Thyroid gland (tissue), 4 donors: ENCODE measurements around the gene FGF22. TPM values are rescaled to one million over a fixed set of nuclear protein-coding genes. Genes with fewer than 3 reads are reported as not detected.

Experiments
- DNase-seq, 2 donors: peaks; one replicate each; pipeline ENCODE4 v3.0.0-alpha.2; 2019
- H3K27ac ChIP-seq, 3 donors: fragments of 200-600 bp; sonication (generic); 1 replicate in 2 of 3; 2 replicates in 1 of 3; pipeline ENCODE4 v1.5.1; 2016 to 2019; ENCODE audit warnings: mild to moderate bottlenecking in 1 of 3, moderate library complexity in 1 of 3
- H3K27me3 ChIP-seq: fragments of 200-600 bp; sonication (generic); one replicate; pipeline ENCODE4 v1.5.1; 2019
- H3K36me3 ChIP-seq, 2 donors: fragments of 200-600 bp; sonication (generic); one replicate each; pipeline ENCODE4 v1.5.1; 2016 to 2019
- H3K4me1 ChIP-seq, 2 donors: fragments of 200-600 bp; sonication (generic); one replicate each; pipeline ENCODE4 v1.5.1; 2017 to 2019
- H3K4me3 ChIP-seq, 3 donors: fragments of 200-600 bp; sonication (generic); replicated peaks in 1 of 3; 1 replicate in 2 of 3; 2 replicates in 1 of 3; pipeline ENCODE4 v1.5.1; 2016; ENCODE audit warnings: mild to moderate bottlenecking in 1 of 3
- H3K9me3 ChIP-seq: fragments of 200-600 bp; sonication (generic); one replicate; pipeline ENCODE4 v1.5.1; 2017
- CTCF ChIP-seq, 6 experiments: fragments of 200-600 bp in 3 of 6; fragments of 450-650 bp in 3 of 6; sonication (generic) in 3 of 6; IDR thresholded peaks; one replicate each; pipeline ENCODE4 v1.5.1; 2016 to 2019; ENCODE audit warnings: antibody characterized with exemption in 6 of 6, mild to moderate bottlenecking in 2 of 6, inconsistent platforms in 1 of 6, moderate library complexity in 1 of 6
- POLR2A ChIP-seq, 2 donors: fragments of 450-650 bp; IDR thresholded peaks; one replicate each; pipeline ENCODE4 v1.6.1; 2017; ENCODE audit warnings: antibody characterized with exemption in 2 of 2, mild to moderate bottlenecking in 2 of 2, moderate library complexity in 1 of 2
- WGBS, 2 donors: methylation state at CpG; one replicate each; pipeline ENCODE4 v1.1.5; 2017; 5-methylcytosine and 5-hydroxymethylcytosine counted together
- intact Hi-C: fragments of 100-400 bp; cut with DNase I; formaldehyde crosslinking; loops from one replicate; pipeline ENCODE4 v1.15.1; 2023
- total RNA-seq, 4 donors: library from RNA; depleted of rRNA; stranded (reverse); fragments of >200 nt; gene quantifications; one replicate each; pipeline ENCODE4 v1.2.3, GENCODE V29; 2016

Gene FGF22
- total RNA-seq, 4 donors from 2014 or later, result not detected

GRCh38 chr19:682678-683320 is 43.1 kb downstream of the FGF22 start:
- no peaks in the 10 kb centered on the region for H3K9me3 ChIP-seq
- no peak for DNase-seq
- no peak overlapping the region for H3K27ac ChIP-seq
- no peaks in the 10 kb centered on the region for H3K36me3 ChIP-seq
- WGBS, 2 donors, result 79 to 87% methylated on average over 13 of the region's 25 CpGs
- no peak for TF ChIP-seq CTCF (IDR thresholded peaks at IDR 0.05)
- no peak for TF ChIP-seq POLR2A (IDR thresholded peaks at IDR 0.05)
- intact Hi-C loops, result no loop called here
- no peak overlapping the region for H3K4me3 ChIP-seq
- H3K27me3 ChIP-seq, result no peaks in the 10 kb centered on the region
- H3K4me1 ChIP-seq, result peaks cover 10 to 17% of the 10 kb centered on the region in 2 donors

GRCh38 chr19:685454-685931 is 45.8 kb downstream of the FGF22 start:
- peaks cover 0 to 5% of the 10 kb centered on the region in 2 donors for H3K4me1 ChIP-seq
- TF ChIP-seq CTCF (IDR thresholded peaks at IDR 0.05), result no peak
- no peak for TF ChIP-seq POLR2A (IDR thresholded peaks at IDR 0.05)
- no peak for DNase-seq

GRCh38 chr19:686589-687297 is 47.1 kb downstream of the FGF22 start:
- WGBS, 2 donors, result 75 to 86% methylated on average over 8 to 14 of the region's 17 CpGs
- H3K27ac ChIP-seq, result no peak overlapping the region
- TF ChIP-seq POLR2A (IDR thresholded peaks at IDR 0.05) (no peak), CTCF (IDR thresholded peaks at IDR 0.05) (no peak)
- no peaks in the 10 kb centered on the region for H3K36me3 ChIP-seq
- DNase-seq, result no peak
- H3K9me3 ChIP-seq, result no peaks in the 10 kb centered on the region
- H3K4me3 ChIP-seq, result no peak overlapping the region
- no peaks in the 10 kb centered on the region for H3K27me3 ChIP-seq
- H3K4me1 ChIP-seq, result no peaks in the 10 kb centered on the region
- intact Hi-C loops, result no loop called here

More at GRCh38 chr19:685454-685931, 45.8 kb downstream of the FGF22 start:
- H3K9me3 ChIP-seq, result no peaks in the 10 kb centered on the region
- H3K4me3 ChIP-seq, result no peak overlapping the region
- intact Hi-C loops, result no loop called here
- WGBS, 2 donors, result 84 to 86% methylated on average over 18 to 29 of the region's 31 CpGs
- H3K36me3 ChIP-seq, result no peaks in the 10 kb centered on the region
- no peak overlapping the region for H3K27ac ChIP-seq
- no peaks in the 10 kb centered on the region for H3K27me3 ChIP-seq

GRCh38 chr19:687569-688166 is 48.0 kb downstream of the FGF22 start:
- Histone ChIP-seq H3K27me3 (no peaks in the 10 kb centered on the region), H3K4me1 (no peaks in the 10 kb centered on the region), H3K4me3 (no peak overlapping the region), H3K9me3 (no peaks in the 10 kb centered on the region), H3K36me3 (no peaks in the 10 kb centered on the region), H3K27ac (no peak overlapping the region)
- 83 to 93% methylated on average over 9 to 11 of the region's 11 CpGs for WGBS, 2 donors
- DNase-seq, result no peak
- no peak for TF ChIP-seq CTCF (IDR thresholded peaks at IDR 0.05)
- TF ChIP-seq POLR2A (IDR thresholded peaks at IDR 0.05), result no peak
- intact Hi-C loops, result no loop called here

- H3K9me3 ChIP-seq, result no peaks in the 10 kb centered on the region
- no peaks in the 10 kb centered on the region for H3K27me3 ChIP-seq
- H3K4me3 ChIP-seq, result no peak overlapping the region
- DNase-seq, result no peak
- TF ChIP-seq POLR2A (IDR thresholded peaks at IDR 0.05), result no peak
- no peak for TF ChIP-seq CTCF (IDR thresholded peaks at IDR 0.05)
- no peaks in the 10 kb centered on the region for H3K4me1 ChIP-seq
- no peaks in the 10 kb centered on the region for H3K36me3 ChIP-seq
- 51 to 71% methylated on average over 15 of the region's 15 CpGs for WGBS, 2 donors
- no peak overlapping the region for H3K27ac ChIP-seq
- intact Hi-C loops, result no loop called here
Measured at GRCh38 chr19:688214-688613, 48.5 kb downstream of the FGF22 start.
